ENCODE results near the gene FAM237A.

The FAM237A gene

GRCh38 chr2:206614811-206615210 lies 27.5 kb upstream of the FAM237A start:
- no peak overlapping the region for H3K4me3 ChIP-seq (replicated peaks in 1 of 2; ENCODE audit: low read depth in 2 of 2, low read length in 2 of 2)
- DNase-seq (ENCODE audit: low read depth in 2 of 2) = peak; percentile 1 to 39
- no peak for TF ChIP-seq CTCF (IDR thresholded peaks at IDR 0.05; ENCODE audit: low read depth, low read length)

GRCh38 chr2:206615417-206616089 lies 26.7 kb upstream of the FAM237A start:
- no peak for DNase-seq (ENCODE audit: low read depth in 2 of 2)
- TF ChIP-seq CTCF (IDR thresholded peaks at IDR 0.05; ENCODE audit: low read depth, low read length) = no peak

GRCh38 chr2:206616151-206616550 lies 26.1 kb upstream of the FAM237A start:
- DNase-seq (ENCODE audit: low read depth in 2 of 2) = peak in 1 of 2 donors; percentile 9
- no peak overlapping the region for H3K4me3 ChIP-seq (replicated peaks in 1 of 2; ENCODE audit: low read depth in 2 of 2, low read length in 2 of 2)
- TF ChIP-seq CTCF (IDR thresholded peaks at IDR 0.05; ENCODE audit: low read depth, low read length) = no peak

More at GRCh38 chr2:206615417-206616089, 26.7 kb upstream of the FAM237A start:
- H3K4me3 ChIP-seq (replicated peaks in 1 of 2; ENCODE audit: low read depth in 2 of 2, low read length in 2 of 2) = no peak overlapping the region

GRCh38 chr2:206619011-206619410 lies 23.3 kb upstream of the FAM237A start:
- H3K4me3 ChIP-seq (replicated peaks in 1 of 2; ENCODE audit: low read depth in 2 of 2, low read length in 2 of 2) = no peak overlapping the region
- no peak for TF ChIP-seq CTCF (IDR thresholded peaks at IDR 0.05; ENCODE audit: low read depth, low read length)
- no peak for DNase-seq (ENCODE audit: low read depth in 2 of 2)

GRCh38 chr2:206626108-206626507 lies 16.2 kb upstream of the FAM237A start:
- no peak for DNase-seq (ENCODE audit: low read depth in 2 of 2)
- no peak for TF ChIP-seq CTCF (IDR thresholded peaks at IDR 0.05; ENCODE audit: low read depth, low read length)
- H3K4me3 ChIP-seq (replicated peaks in 1 of 2; ENCODE audit: low read depth in 2 of 2, low read length in 2 of 2) = no peak overlapping the region

- no peak overlapping the region for H3K4me3 ChIP-seq (replicated peaks in 1 of 2; ENCODE audit: low read depth in 2 of 2, low read length in 2 of 2)
- DNase-seq (ENCODE audit: low read depth in 2 of 2) = no peak
- no peak for TF ChIP-seq CTCF (IDR thresholded peaks at IDR 0.05; ENCODE audit: low read depth, low read length)
Observed at GRCh38 chr2:206627632-206628031, 14.7 kb upstream of the FAM237A start.

- no peak overlapping the region for H3K4me3 ChIP-seq (replicated peaks in 1 of 2; ENCODE audit: low read depth in 2 of 2, low read length in 2 of 2)
- no peak for DNase-seq (ENCODE audit: low read depth in 2 of 2)
- TF ChIP-seq CTCF (IDR thresholded peaks at IDR 0.05; ENCODE audit: low read depth, low read length) = no peak
Observed at GRCh38 chr2:206631340-206631739, 10.9 kb upstream of the FAM237A start.

All from cardiac fibroblast (primary cell).